Stimulated activated CD8-positive, alpha-beta memory T cell treated with anti-CD3 and anti-CD28 coated beads, Interleukin-7, amount 100 ng/mL, for 48 hours (primary cell): ENCODE data around the gene MAGI2.
"Not testable (repeated sequence)": the region's sequence is repeated elsewhere in the genome, so short reads cannot be mapped to it uniquely, and the experiment has no call there.

ENCODE experiments used
- DNase-seq, 2 donors: peaks; one replicate each; pipeline ENCODE4 v3.0.0-alpha.2; 2020; ENCODE audit warnings: low read depth in 1 of 2; ENCODE audit errors: extremely low read depth in 1 of 2

MAGI2 gene

DNA sequence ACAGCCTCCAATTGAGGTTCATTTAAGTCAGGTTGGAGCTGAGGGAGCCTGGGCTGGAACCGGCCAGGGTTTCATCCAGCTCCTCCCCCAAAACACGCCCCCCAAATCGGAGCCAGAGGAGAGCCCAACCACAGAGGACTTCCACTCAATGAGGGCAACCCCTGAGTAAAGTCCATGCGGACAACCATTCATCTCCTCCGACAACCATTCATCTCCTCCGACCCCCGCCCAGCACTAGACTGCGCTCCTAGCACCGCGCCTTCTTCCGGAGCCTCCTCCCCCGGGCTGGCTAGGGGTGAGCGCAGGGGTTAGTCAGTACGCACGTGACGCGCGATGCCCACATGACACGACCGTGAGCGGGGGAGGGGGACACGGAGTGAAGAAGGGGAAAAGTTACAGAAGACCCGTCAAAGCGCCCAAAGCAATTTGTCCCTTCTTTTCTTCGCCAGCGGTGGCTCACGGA is 1.4 kb downstream of the MAGI2 start:
- DNase-seq, result no peak

DNA sequence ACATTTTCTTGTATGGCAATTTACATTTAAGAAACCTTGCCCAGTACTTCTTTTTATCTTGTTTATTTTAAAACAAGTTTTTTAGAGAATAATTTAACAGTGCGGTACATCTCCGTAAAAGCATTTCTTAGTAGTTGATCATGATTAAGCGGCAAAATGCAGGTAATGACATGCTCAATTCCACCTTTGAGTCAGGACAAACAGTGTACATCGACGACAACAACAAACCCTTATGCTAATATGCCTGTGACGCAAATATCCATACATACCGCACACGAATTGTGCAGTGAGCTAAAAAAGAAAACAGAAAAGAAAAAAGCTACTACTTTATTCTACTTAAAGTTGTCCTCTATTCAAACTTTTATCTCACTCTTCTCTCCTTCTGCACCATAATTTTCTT is 1.9 kb downstream of the MAGI2 start:
- DNase-seq, result no peak

DNA sequence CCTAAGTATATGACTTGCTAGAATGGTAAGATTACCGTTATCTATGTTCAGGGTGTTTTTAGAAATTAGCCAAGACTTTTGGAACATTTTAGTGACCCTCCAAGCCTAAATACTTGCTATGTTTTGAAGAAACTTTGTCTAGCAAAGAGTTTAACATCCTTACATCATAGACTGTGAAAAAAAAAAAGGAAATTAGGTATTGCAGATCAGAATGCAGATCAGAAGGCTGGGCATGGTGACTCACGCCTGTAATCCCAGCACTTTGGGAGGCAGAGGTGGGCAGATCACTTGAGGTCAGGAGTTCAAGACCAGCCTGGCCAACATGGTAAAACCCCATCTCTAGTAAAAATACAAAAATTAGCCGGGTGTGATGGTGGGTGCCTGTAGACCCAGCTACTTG is 10.7 kb downstream of the MAGI2 start:
- DNase-seq, result not testable (repeated sequence)

GRCh38 chr7:79436378-79436777 is 17.1 kb downstream of the MAGI2 start:
- no peak for DNase-seq

GRCh38 chr7:79434867-79435266 is 18.6 kb downstream of the MAGI2 start:
- no peak for DNase-seq

- no peak for DNase-seq
These were observed 19.4 kb downstream of the MAGI2 start for GRCh38 chr7:79434098-79434497.

DNA sequence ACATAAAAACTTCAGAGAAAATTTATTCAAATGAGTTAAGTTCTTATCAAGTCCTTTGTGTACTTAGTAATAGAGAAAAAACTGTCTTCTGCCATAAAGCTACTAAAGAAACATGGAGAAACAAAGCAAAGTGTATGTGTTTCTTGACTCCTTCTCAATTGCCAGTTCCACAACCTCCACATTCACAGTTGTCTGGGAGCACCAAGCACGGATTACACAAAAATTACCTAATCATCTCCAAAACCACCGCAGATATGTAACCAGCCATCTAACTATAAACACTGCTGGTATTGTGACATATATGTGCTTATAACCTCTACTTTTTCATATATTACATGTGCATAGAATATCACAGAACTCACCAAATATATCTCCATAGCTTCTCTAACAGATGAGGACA is 23.1 kb downstream of the MAGI2 start:
- no peak for DNase-seq

- no peak for DNase-seq
These were observed 27.8 kb downstream of the MAGI2 start for GRCh38 chr7:79425665-79426064.

- DNase-seq, result no peak
These were observed 31.7 kb downstream of the MAGI2 start for GRCh38 chr7:79421751-79422150.

DNA sequence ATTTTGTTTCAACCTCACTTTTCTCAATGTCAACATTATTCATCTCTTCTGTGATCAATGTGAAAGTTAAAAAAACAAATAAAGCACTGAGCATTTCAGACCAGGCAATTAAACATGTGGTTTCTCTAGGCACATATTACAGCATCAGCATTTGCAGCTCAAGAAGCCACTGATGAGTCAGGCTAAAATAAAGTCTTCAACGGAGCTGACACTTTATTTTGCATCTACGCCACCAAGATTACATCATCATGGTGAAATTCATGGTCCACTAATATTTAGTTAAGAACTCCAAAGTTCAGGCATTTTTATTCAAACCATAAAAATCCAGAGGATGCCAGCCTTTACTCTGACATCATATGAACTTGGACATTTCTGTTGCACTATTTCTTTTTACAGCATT is 33.0 kb downstream of the MAGI2 start:
- DNase-seq, result no peak

- DNase-seq, result no peak
These were observed 38.6 kb downstream of the MAGI2 start for GRCh38 chr7:79414910-79415309.

GRCh38 chr7:79412915-79413314 is 40.6 kb downstream of the MAGI2 start:
- no peak for DNase-seq

GRCh38 chr7:79412438-79412837 is 41.0 kb downstream of the MAGI2 start:
- no peak for DNase-seq

- no peak for DNase-seq
These were observed 43.1 kb downstream of the MAGI2 start for GRCh38 chr7:79410345-79410744.

GRCh38 chr7:79407351-79407750 is 46.1 kb downstream of the MAGI2 start:
- no peak for DNase-seq

- DNase-seq, result no peak
These were observed 47.1 kb downstream of the MAGI2 start for GRCh38 chr7:79406371-79406770.

DNA sequence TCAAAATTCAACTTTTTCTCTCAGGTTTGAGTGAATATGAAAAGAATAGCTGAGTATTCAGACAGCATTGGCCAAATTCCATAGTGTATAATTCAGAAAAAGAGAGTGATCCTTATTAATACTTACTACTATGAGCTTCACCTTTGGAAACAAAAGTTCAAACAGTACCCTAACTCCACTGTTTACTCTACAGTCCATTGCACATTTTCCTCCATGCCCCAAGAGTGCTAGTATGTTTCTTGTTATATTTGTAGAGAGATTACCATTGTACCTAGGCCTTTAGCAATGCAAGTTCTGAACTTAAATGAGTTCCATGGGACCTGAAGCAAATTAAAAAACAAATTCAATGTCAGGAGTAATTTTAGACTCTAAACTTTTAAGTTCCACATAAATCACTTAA is 48.1 kb downstream of the MAGI2 start:
- DNase-seq, result no peak

DNA sequence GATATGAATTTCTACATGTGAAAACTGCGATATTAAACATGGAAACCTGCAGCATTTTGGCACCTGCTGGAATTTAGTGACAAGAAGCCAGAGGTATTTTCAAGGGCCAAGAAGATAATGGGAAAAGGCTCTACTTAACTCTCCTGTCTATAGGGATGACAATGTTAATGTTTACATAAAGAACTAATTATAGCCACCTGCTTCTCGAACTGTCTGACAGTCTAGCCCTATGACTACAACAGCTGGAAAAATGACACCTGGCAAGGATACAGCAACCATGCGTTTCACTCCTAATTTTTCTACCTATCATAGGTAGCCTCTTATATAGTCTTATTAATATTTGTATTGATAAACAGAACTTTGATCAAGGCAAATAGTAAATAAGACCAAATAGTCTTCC is 49.6 kb downstream of the MAGI2 start:
- DNase-seq, result no peak

GRCh38 chr7:79403451-79403850 is 50.0 kb downstream of the MAGI2 start:
- no peak for DNase-seq

- DNase-seq, result no peak
These were observed 52.2 kb downstream of the MAGI2 start for GRCh38 chr7:79401254-79401653.

DNA sequence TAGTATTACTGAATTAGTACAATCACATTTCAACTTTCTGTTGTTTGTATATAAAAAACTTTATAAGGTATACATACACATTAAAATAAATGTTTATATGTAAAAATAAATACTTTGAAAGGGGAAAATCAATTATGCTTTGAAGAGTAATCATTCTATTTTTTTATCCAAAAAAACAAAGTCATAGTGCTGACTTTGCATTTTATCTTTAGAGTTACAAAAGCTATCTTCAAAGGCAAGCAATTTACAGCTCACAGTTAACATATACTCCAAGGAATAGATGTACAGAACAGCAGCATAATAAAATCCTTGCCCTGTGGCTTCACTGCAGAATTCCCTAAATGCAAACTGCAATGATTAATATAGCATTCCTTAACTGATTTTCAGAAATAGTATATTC is 53.2 kb downstream of the MAGI2 start:
- no peak for DNase-seq

DNA sequence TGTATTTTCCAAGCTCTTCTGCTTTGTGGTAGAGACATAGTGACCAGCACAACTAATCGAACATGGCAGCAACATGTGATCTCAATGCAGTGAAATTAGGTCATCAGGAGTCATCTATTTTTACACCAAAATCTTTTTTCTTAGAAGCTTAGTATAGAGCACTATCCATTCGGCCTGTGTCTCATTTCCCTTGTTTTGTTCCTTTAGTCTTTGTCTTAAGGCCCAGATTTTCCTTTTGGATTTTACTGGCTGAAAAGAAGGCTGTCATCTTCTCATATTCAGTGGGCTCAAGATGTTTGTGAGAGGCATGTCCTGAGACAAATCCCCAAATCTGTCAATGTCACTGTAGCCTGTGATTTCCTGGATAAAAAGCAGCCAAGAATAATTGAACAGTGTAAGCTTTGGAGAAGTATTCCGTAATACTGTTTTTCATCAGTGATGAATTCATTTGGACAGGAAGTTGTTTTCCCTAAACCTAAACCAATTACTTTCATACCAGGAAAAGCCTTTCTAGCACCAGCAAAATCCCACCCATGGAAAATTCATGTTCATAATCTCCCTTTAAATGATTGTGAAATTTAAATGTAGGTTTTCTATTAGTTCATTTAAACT is 55.2 kb downstream of the MAGI2 start:
- DNase-seq, result no peak

DNA sequence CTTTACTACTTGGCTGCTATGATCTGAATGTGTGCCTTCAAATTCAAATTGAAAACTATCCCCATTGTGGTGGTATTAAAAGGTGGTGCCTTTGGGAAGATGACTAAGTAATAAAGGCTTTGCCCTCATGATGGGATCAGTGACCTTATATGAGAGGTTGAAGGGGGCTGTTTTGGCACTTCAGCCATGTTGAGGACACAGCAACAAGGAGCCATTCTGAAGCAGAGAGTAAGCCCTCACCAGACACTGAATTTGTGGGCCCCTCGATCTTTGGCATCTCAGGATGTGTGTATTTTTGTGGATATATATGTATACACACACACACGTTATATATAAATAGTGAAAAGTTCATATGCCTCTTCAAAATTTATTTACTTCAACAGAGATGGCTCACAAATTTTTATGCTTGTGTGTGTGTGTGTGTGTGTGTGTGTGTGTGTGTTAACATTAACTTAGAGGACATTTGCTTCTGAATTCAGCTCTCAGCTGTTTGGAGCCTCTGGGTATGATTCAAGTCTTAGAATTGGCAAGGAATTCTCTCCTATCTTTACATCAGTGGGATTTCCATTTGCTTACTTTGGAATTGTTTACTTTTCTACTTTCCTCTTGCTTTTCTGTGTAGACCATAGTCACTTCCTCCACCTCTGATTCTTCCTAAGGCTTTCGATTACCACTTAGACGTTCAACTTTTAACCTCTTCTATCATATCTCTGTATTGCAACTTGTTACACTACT is 66.6 kb downstream of the MAGI2 start:
- DNase-seq, result no peak
